ENCODE results near the gene PLAA.

DNA sequence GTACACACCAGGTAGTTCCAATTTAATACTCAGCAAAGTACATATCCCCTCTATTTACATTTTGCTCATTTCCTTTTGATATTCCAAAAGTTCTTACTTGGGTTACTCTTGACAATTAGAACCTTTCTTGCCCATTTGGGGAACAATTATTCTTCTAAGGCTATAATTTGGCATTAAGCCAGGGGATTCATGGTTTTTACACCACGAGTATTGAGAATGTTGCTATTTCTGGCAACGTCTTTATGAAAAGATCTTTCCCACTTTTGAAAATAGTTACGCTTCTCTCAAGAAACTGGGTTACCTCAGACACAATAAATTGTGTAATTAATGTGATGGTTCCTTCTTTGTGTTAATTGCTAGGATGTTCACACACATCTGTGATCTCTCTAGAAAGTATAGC is 43.0 kb downstream of the PLAA start:
- TF ChIP-seq, protein P1, sequence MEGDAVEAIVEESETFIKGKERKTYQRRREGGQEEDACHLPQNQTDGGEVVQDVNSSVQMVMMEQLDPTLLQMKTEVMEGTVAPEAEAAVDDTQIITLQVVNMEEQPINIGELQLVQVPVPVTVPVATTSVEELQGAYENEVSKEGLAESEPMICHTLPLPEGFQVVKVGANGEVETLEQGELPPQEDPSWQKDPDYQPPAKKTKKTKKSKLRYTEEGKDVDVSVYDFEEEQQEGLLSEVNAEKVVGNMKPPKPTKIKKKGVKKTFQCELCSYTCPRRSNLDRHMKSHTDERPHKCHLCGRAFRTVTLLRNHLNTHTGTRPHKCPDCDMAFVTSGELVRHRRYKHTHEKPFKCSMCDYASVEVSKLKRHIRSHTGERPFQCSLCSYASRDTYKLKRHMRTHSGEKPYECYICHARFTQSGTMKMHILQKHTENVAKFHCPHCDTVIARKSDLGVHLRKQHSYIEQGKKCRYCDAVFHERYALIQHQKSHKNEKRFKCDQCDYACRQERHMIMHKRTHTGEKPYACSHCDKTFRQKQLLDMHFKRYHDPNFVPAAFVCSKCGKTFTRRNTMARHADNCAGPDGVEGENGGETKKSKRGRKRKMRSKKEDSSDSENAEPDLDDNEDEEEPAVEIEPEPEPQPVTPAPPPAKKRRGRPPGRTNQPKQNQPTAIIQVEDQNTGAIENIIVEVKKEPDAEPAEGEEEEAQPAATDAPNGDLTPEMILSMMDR (IDR thresholded peaks at IDR 0.05) = no peak
- TF ChIP-seq POLR2A (IDR thresholded peaks at IDR 0.05) = no peak
- TF ChIP-seq POLR2AphosphoS5 (IDR thresholded peaks at IDR 0.05) = no peak

All from transverse colon (tissue), 4 donors.